ENCODE data around the gene CCS. TPM values are rescaled to one million over a fixed set of nuclear protein-coding genes. Genes with fewer than 3 reads are reported as not detected.

Gene CCS
- total RNA-seq, 2 donors from 2014 or later = 26.5 to 33.9 TPM

DNA sequence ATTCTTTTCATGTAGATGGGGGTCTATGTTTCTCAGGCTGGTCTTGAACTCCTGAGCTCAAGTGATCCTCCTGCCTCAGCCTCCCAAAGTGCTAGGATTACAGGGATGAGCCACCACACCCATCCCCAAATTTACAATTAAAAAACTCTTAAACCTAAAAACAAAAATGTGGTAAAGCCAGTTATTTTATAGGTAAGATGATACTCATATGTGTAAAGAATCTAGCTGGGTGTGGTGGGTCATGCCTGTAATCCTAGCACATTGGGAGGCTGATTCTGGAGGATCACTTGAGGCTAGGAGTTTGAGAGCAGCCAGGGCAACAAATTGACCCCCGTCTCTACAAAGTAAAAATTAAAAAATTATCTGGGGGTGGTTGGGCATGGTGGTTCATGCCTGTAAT lies 19.5 kb downstream of the CCS start:
- no peak for ATAC-seq
- WGBS, 2 donors = 78 to 83% methylated on average over 1 of the region's 1 CpG

DNA sequence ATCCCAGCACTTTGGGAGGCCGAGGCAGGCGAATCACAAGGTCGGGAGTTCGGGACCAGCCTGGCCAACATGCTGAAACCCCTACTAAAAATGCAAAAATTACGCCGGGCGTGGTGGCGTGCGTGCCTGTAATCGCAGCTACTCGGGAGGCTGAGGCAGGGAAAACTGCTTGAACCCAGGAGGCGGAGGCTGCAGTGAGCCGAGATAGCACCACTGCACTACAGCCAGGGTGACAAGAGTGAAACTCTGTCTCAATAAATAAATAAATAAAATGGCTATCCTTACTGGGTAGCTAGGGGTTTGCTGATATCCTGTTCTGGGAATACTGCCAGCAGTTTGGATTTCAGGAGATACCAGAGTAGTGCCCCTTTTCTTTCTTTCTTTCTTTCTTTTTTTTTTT lies 21.1 kb downstream of the CCS start:
- H3K9me3 ChIP-seq = no peaks in the 10 kb centered on the region

More for the DNA sequence above, 19.5 kb downstream of the CCS start:
- no peaks in the 10 kb centered on the region for H3K9me3 ChIP-seq
- no peaks in the 10 kb centered on the region for H3K27me3 ChIP-seq
- H3K27ac ChIP-seq = no peak overlapping the region
- intact Hi-C loops (cut with DNase I) = no loop called here
- TF ChIP-seq, protein P1, sequence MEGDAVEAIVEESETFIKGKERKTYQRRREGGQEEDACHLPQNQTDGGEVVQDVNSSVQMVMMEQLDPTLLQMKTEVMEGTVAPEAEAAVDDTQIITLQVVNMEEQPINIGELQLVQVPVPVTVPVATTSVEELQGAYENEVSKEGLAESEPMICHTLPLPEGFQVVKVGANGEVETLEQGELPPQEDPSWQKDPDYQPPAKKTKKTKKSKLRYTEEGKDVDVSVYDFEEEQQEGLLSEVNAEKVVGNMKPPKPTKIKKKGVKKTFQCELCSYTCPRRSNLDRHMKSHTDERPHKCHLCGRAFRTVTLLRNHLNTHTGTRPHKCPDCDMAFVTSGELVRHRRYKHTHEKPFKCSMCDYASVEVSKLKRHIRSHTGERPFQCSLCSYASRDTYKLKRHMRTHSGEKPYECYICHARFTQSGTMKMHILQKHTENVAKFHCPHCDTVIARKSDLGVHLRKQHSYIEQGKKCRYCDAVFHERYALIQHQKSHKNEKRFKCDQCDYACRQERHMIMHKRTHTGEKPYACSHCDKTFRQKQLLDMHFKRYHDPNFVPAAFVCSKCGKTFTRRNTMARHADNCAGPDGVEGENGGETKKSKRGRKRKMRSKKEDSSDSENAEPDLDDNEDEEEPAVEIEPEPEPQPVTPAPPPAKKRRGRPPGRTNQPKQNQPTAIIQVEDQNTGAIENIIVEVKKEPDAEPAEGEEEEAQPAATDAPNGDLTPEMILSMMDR (IDR thresholded peaks at IDR 0.05) = no peak
- no peaks in the 10 kb centered on the region for H3K36me3 ChIP-seq (replicated peaks in 1 of 2; ENCODE audit: insufficient read depth in 1 of 2, low read depth in 2 of 2)
- H3K4me1 ChIP-seq = peaks cover 15% of the 10 kb centered on the region
- H3K4me3 ChIP-seq = no peak overlapping the region
- DNase-seq = no peak

DNA sequence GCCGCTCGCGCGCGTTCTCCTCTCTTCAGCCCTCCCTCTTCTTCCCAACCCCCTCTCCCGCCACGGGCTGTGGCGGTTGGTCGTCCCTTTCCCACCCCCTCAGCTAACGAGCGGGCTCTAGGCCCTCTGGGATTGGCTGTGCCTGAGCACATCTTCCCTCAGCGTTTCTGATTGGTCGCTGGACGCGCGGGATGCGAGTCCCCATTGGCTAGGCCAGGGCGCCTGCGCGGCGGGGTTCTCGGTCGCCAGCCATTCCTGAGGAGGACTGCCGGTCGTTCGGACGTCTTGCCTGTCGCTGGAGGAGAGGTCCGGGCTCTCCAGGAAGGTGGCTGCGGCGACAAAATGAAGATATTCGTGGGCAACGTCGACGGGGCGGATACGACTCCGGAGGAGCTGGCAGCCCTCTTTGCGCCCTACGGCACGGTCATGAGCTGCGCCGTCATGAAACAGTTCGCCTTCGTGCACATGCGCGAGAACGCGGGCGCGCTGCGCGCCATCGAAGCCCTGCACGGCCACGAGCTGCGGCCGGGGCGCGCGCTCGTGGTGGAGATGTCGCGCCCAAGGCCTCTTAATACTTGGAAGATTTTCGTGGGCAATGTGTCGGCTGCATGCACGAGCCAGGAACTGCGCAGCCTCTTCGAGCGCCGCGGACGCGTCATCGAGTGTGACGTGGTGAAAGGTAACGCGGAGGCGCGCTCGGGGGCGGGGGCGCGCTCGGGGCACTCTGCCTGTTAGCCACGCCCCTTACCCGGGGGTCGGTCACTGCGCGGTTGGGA lies 23.6 kb downstream of the CCS start, which contains the start of gene RBM14:
Gene RBM14, plus strand, starts transcription at position 252 of the 776 bp plus-strand sequence. Its CDS starts 91 bp downstream, at position 343.
- H3K27ac ChIP-seq = peak within 1 kb of the TSS; percentile 91 to 99 (median 95)

More for the DNA sequence above, 21.1 kb downstream of the CCS start:
- ATAC-seq (no peak), DNase-seq (no peak)
- H3K4me1 ChIP-seq = peaks cover 21% of the 10 kb centered on the region
- intact Hi-C loops (cut with DNase I) = no loop called here
- H3K36me3 ChIP-seq (replicated peaks in 1 of 2; ENCODE audit: insufficient read depth in 1 of 2, low read depth in 2 of 2) = no peaks in the 10 kb centered on the region
- no peak overlapping the region for H3K27ac ChIP-seq
- no peaks in the 10 kb centered on the region for H3K27me3 ChIP-seq
- H3K4me3 ChIP-seq = no peak overlapping the region
- whole genome bisulfite sequencing, 2 donors = 78 to 89% methylated on average over 13 of the region's 13 CpGs
- TF ChIP-seq POLR2A (IDR thresholded peaks at IDR 0.05) = no peak
- TF ChIP-seq, protein P1 (IDR thresholded peaks at IDR 0.05) = no peak

DNA sequence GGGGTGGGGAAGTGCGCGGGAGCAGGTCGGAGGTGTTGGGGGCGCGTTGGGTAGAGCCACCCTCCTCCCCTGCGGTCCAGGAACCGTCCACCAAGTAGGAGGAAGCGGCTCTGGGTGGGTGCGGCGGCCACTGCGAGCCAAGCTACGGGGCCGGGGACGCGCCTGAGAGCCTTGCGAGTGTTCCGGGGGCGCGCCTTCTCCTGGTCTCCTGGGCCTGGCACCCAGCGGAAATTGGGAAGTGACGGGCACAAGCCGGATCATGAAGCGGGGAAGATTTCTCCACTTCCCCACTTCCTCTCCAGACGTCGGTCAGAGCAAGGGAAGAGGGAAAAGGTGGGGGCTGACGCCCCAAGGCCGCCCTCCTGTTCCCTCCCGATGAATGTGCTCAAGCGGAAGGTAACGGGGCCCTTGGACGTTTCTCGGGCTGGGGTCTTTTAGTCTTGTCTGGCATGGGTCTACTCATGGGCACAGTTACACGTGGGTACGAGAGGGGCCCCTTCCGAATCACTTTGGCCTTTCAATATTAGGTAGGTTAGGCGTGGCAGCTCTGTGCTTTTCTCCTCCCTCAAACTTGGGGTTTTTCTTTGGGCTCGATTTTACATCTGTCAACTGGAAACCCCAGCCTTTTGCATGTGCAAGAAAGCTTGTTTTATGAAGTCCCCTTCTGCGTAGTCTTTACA lies 24.3 kb downstream of the CCS start:
- Histone ChIP-seq H3K27me3 (no peaks in the 10 kb centered on the region), H3K4me1 (peaks cover 49% of the 10 kb centered on the region), H3K9me3 (no peaks in the 10 kb centered on the region), H3K27ac (peak overlapping the region; percentile 91 to 99 (median 95)), H3K36me3 (replicated peaks in 1 of 2; ENCODE audit: insufficient read depth in 1 of 2, low read depth in 2 of 2) (no peaks in the 10 kb centered on the region), H3K4me3 (peak overlapping the region; percentile 87 to 91)
- peak in 3 of 4 donors; percentile 63 to 80 (median 72) for DNase-seq
- WGBS, 2 donors = 0 to 1% methylated on average over 3 to 33 of the region's 38 CpGs
- no peak for TF ChIP-seq POLR2A (IDR thresholded peaks at IDR 0.05)
- TF ChIP-seq, protein P1 (IDR thresholded peaks at IDR 0.05) = no peak
- intact Hi-C loops (cut with DNase I) = no loop called here
- ATAC-seq = peak; percentile 39

More for the DNA sequence above, 23.6 kb downstream of the CCS start, which contains the start of gene RBM14:
- peak; percentile 96 for ATAC-seq
- peak within 1 kb of the TSS; percentile 87 to 91 for H3K4me3 ChIP-seq
- H3K9me3 ChIP-seq = no peaks in the 10 kb centered on the region
- peak; percentile 98 to 99 (median 98) for DNase-seq
- no peaks in the 10 kb centered on the region for H3K27me3 ChIP-seq
- intact Hi-C loops (cut with DNase I) = no loop called here
- TF ChIP-seq, protein P1 (IDR thresholded peaks at IDR 0.05) = peak in 1 of 7 experiments; percentile 3
- TF ChIP-seq POLR2A (IDR thresholded peaks at IDR 0.05) = peak; percentile 98 to 99 (median 99)
- H3K4me1 ChIP-seq = peaks cover 42% of the 10 kb centered on the region
- 0% methylated on average over 11 to 89 of the region's 90 CpGs for WGBS, 2 donors
- no peaks in the 10 kb centered on the region for H3K36me3 ChIP-seq (replicated peaks in 1 of 2; ENCODE audit: insufficient read depth in 1 of 2, low read depth in 2 of 2)

All from body of pancreas (tissue), 4 donors.